A172 (cell line): Measurements from ENCODE around the gene FBP1. TPM values are rescaled to one million over a fixed set of nuclear protein-coding genes. Genes with fewer than 3 reads are reported as not detected.
"Not testable (repeated sequence)": the region's sequence is repeated elsewhere in the genome, so short reads cannot be mapped to it uniquely, and the experiment has no call there.

Experiments used
- DNase-seq: peaks from one replicate; pipeline ENCODE4 v3.0.0-alpha.2; 2015; ENCODE audit warnings: low spot score
- total RNA-seq: library from RNA; depleted of rRNA; stranded (reverse); fragments of >200 nt; shearing (Covaris generic); gene quantifications from 2 replicates; pipeline ENCODE4 v1.2.3, GENCODE V29; 2014

Gene FBP1
- total RNA-seq, 1 experiment from 2014 or later = 0.12 TPM

- peak; percentile 23 for DNase-seq
Observed at GRCh38 chr9:94613003-94613402, 26.3 kb downstream of the FBP1 start.

- DNase-seq = no peak
Observed at GRCh38 chr9:94612071-94612470, 27.2 kb downstream of the FBP1 start.

GRCh38 chr9:94611638-94612068, 27.7 kb downstream of the FBP1 start:
- DNase-seq = peak; percentile 23

DNA sequence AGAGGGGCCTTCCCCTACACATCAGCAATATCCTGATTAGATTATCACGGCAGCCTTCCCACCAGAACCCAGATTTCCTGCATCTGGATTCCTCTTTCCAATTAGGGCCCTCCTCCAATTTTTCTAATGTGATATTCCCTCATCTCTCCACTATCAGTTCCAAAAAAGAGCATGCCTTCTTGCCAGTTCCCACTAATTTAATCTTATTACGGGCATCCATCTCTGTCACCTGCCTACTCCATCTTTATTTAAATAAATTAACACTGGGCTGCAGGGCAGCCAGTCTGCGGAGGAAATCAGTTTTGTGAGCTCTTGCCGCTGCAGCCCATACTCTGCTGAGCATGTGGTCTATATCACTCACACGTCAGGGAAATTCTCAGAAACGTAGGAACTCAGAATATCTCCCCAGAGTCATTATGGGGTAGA, 29.1 kb downstream of the FBP1 start:
- no peak for DNase-seq

- no peak for DNase-seq
Observed at GRCh38 chr9:94607423-94607691, 32.0 kb downstream of the FBP1 start.

DNA sequence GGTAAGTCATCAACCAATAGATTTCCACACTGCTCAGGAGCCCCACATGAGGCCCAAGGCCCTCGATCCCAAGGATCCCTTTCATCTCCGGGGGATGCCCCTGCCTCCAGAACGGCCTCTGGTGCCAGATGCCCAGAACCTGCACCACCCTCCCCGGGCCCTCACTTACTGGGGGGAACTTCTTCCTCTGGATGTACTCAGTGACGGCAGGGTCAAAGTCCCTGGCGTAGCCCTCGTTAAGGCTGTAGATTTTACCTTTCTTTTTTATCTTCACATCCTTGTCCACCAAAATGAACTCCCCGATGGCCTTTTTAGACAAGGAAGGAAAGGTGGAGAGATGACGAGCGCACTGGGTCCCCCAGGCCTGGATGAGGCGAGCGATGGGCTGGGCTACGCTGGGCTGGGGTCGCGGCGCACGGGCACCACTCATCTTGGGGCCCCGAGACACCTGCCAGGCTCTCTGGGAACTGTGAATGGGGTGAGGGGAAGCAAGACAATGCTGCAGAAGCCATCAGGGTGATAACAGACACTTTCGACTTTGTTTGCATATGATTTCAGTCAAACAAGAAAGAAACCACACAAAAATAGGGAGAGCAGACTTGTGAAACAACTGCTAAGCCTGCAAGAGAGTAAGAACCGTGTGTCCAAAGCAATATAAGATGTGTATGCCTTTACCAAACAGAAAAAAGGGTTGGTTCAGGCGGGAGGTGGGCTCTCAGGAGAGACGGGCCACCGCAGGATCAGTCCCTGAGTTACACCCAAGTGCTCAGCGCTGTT, 32.5 kb downstream of the FBP1 start:
- DNase-seq = no peak

GRCh38 chr9:94603259-94604160, 35.8 kb downstream of the FBP1 start:
- DNase-seq = peak; percentile 82

DNA sequence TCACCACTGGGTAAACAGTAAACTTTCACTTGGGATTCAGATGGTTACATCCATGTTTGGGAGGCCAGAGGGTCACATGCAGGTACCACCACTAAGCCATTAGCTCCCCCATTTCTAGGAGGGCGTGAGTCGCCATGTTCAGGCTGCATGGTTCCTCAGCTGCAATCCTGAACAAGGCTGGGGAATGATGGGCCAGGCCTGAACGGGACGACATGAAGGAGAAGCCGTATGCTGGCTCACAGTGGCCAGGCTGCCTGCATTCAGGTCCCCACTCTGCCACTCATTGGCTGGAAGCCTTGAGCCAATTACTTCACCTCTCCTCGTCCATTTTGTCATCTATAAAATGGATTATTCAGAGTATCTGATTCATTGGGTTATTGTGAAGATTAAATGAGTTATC, 36.7 kb downstream of the FBP1 start:
- DNase-seq = no peak

- no peak for DNase-seq
Observed at GRCh38 chr9:94600715-94601114, 38.6 kb downstream of the FBP1 start.

- DNase-seq = no peak
Observed at GRCh38 chr9:94600258-94600657, 39.1 kb downstream of the FBP1 start.

DNA sequence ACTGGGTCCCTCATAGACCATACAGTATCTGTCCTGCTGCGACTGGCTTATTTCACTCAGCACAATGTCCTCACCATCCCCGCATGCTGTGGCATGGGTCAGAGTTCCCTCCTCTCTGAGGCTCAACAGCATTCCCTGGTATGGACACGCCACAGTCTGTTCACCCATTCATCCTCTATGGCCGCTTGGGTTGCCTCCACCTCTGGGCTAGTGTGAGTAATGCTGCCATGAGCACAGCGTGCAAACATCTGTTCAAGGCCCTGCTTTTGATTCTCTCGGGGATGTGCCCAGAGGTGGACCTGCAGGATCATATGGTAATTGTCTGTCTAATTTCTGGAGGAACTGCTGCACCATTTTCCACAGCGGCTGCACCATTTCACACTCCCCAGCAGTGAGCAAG, 40.2 kb downstream of the FBP1 start:
- no peak for DNase-seq

DNA sequence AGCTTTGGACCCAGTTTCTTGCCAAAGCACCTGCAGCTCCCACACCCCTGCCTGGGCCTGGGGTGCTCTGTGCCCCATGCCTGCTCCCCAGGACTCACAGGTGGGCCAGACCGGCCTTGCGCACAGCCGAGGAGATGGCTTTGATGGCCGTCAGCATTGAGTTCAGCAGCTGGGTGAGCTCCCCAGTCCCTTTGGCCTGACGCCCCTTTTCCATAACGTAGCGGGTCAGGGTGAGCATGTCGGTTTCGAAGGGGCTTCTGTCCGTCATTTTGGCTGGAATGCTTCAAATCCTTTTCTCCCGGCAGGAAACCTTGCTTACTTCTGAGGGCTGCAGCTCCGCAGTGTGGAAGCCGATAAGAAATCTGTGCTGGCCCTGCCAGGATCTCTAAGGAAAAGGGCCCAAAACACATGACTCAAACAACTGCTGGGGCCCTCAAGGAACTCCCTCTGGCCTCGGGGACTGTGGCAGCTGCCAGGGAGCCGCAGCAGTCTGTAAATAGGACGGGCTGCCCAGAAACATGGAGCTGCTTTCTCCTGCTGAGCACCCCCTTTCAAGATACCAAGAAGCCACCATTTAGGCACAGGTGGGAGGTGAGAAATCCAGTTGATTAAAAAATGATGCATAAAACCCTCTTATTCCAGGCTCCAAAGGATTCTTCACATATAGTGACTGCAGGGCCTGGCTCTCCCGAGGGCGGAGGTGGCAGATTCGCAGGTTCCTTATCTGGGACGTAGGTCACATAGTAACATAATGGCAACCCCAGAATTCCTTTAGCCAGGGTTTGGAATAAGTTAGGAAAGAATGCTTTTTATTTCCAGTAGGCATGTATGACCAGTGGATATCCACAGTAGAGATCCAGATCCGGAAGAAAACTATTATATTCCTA, 45.6 kb downstream of the FBP1 start, which contains the start of gene FBP2:
Gene FBP2, minus strand, starts transcription at position 366 of the 887 bp plus-strand sequence. Its CDS starts 98 bp downstream, at position 268.
- no peak for DNase-seq

DNA sequence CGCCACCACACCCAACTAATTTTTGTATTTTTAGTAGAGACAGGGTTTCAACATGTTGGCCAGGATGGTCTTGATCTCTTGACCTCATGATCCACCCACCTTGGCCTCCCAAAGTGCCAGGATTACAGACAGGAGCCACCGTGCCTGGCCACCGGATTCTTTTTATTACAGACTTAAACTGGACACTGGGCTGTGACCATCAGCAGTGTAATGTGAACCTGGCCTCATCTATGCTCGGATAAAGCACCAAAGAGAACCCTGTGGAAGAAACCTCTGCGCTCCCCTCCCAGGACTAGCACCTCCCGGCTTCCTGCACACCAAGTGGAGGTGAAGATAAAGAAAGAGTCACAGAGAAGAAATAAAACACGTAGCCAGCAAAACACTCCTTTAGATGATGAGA, 46.6 kb downstream of the FBP1 start:
- not testable (repeated sequence) for DNase-seq

GRCh38 chr9:94591876-94592275, 47.4 kb downstream of the FBP1 start:
- DNase-seq = no peak

GRCh38 chr9:94591046-94591545, 48.2 kb downstream of the FBP1 start:
- DNase-seq = not testable (repeated sequence)

DNA sequence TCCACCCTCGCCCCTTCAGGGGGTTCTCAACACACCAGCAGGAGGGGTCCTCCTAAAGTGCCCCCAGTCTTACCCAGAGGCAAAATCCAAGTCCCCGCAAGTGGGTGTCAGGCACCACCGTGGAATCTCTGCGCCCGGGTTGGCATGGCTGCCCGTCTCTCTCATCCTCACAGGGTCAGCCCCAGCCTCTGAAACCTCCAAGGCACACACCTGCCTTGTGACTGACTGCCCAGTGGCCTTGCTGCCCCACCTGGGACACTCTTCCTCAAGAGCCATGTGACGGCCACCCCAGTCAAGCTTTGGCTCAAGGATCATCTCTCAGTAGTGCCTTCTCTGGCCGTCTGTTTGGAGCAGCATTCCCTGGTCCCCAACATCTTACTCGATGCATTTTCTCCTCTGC, 50.6 kb downstream of the FBP1 start:
- DNase-seq = no peak

- DNase-seq = peak; percentile 10
Observed at GRCh38 chr9:94586814-94587213, 52.5 kb downstream of the FBP1 start.

GRCh38 chr9:94586316-94586715, 53.0 kb downstream of the FBP1 start:
- no peak for DNase-seq

- DNase-seq = no peak
Observed at GRCh38 chr9:94584555-94584954, 54.8 kb downstream of the FBP1 start.

DNA sequence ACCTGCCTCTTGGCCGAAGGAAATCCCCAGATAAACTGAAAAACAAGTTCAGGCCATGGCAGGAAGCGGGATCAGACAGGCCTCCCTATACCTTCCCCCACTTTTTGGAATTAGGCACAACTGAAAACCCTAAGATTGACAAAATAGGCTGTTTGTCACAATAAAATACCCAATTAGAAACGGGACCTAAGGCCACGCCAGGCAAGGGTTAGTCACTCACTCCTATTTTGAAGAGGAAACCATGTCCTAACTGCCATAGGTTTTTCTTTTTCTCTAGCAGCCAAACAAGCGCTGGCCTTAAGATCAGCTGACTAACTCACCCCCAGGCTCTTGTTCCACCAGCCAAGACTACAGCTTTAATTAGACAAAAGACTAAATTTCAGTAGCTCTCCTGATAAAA, 57.6 kb downstream of the FBP1 start:
- DNase-seq = no peak

DNA sequence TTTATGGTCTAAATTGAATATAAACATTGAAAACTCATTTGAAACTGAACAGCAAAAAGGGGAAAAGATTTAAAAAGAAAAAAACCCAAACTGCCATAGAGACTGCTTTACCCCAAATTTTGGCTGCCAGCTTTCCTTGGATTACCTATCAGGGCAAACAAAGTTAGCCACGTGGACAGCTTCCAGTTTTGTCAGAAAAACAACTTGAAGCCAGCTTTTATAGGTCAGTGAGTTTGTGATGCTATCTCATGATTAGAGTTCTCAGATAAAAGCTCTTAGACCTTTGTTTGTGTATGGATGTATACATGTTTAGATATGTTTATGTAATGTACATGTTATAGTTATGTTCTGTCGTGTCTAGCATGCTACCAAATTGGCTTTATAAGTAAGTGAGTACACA, 61.7 kb downstream of the FBP1 start:
- no peak for DNase-seq

GRCh38 chr9:94577036-94577435, 62.3 kb downstream of the FBP1 start:
- no peak for DNase-seq
